H9 (cell line): ENCODE measurements around the gene RBM44. TPM values are rescaled to one million over a fixed set of nuclear protein-coding genes. Genes with fewer than 3 reads are reported as not detected.

ENCODE experiments used
- DNase-seq: peaks from one replicate; pipeline ENCODE4 v3.0.0-alpha.2; 2017
- H2AFZ ChIP-seq: one replicate; pipeline ENCODE4 v1.6.1; 2013; ENCODE audit warnings: mild to moderate bottlenecking, low read length, control low read depth, moderate library complexity
- H2AK5ac ChIP-seq: 2 replicates; pipeline ENCODE4 v1.6.1; 2013; ENCODE audit warnings: low read length, control low read depth, mixed read lengths; ENCODE audit not compliant: insufficient read length
- H2BK120ac ChIP-seq: one replicate; pipeline ENCODE4 v1.6.1; 2013; ENCODE audit warnings: low read depth, mild to moderate bottlenecking, low read length, control low read depth, inconsistent platforms; ENCODE audit not compliant: poor library complexity, severe bottlenecking
- H2BK12ac ChIP-seq: 2 replicates; pipeline ENCODE4 v1.6.1; 2013; ENCODE audit warnings: low read length, control low read depth, mixed read lengths, low read depth; ENCODE audit not compliant: insufficient read length
- H2BK15ac ChIP-seq: 2 replicates; pipeline ENCODE4 v1.6.1; 2013; ENCODE audit warnings: low read depth, low read length, control low read depth
- H2BK20ac ChIP-seq: one replicate; pipeline ENCODE4 v1.6.1; 2013; ENCODE audit warnings: low read depth, mild to moderate bottlenecking, low read length, control low read depth, inconsistent platforms; ENCODE audit not compliant: poor library complexity, severe bottlenecking
- H2BK5ac ChIP-seq: 2 replicates; pipeline ENCODE4 v1.6.1; 2013; ENCODE audit warnings: low read length, control low read depth, mixed read lengths; ENCODE audit not compliant: insufficient read length
- H3K14ac ChIP-seq: 2 replicates; pipeline ENCODE4 v1.6.1; 2013; ENCODE audit warnings: low read length, control low read depth; ENCODE audit not compliant: insufficient read depth
- H3K18ac ChIP-seq: 2 replicates; pipeline ENCODE4 v1.6.1; 2013; ENCODE audit warnings: low read depth, mild to moderate bottlenecking, mixed read lengths, low read length, control low read depth; ENCODE audit not compliant: insufficient read length
- H3K23ac ChIP-seq: 2 replicates; pipeline ENCODE4 v1.6.1; 2013; ENCODE audit warnings: low read length, control low read depth, mixed read lengths, low read depth; ENCODE audit not compliant: insufficient read length
- H3K23me2 ChIP-seq: 2 replicates; pipeline ENCODE4 v1.6.1; 2013; ENCODE audit warnings: low read depth, mild to moderate bottlenecking, mixed read lengths, low read length, control low read depth; ENCODE audit not compliant: insufficient read length, poor library complexity, severe bottlenecking
- H3K27ac ChIP-seq: 2 replicates; pipeline ENCODE4 v1.5.1; 2013; ENCODE audit warnings: low read length, control low read depth, mixed read lengths, low read depth; ENCODE audit not compliant: insufficient read length
- H3K27me3 ChIP-seq: 2 replicates; pipeline ENCODE4 v1.6.1; 2013; ENCODE audit warnings: low read length, control low read depth, inconsistent platforms; ENCODE audit not compliant: insufficient read depth
- H3K4ac ChIP-seq: 2 replicates; pipeline ENCODE4 v1.6.1; 2013; ENCODE audit warnings: low read depth, mild to moderate bottlenecking, control low read depth, inconsistent platforms, low read length, moderate library complexity
- H3K4me1 ChIP-seq: 2 replicates; pipeline ENCODE4 v1.6.1; 2013; ENCODE audit warnings: low read length, control low read depth, inconsistent platforms; ENCODE audit not compliant: insufficient read depth
- H3K4me2 ChIP-seq: 2 replicates; pipeline ENCODE4 v1.6.1; 2013; ENCODE audit warnings: low read length, control low read depth, mixed read lengths; ENCODE audit not compliant: insufficient read length, insufficient read depth
- H3K56ac ChIP-seq: 2 replicates; pipeline ENCODE4 v1.6.1; 2013; ENCODE audit warnings: low read depth, mild to moderate bottlenecking, mixed read lengths, low read length, control low read depth; ENCODE audit not compliant: insufficient read length
- H3K79me1 ChIP-seq: 2 replicates; pipeline ENCODE4 v1.6.1; 2013; ENCODE audit warnings: low read depth, mild to moderate bottlenecking, moderate library complexity, low read length, control low read depth, inconsistent platforms; ENCODE audit not compliant: insufficient read depth, poor library complexity, severe bottlenecking
- H3K79me2 ChIP-seq: 2 replicates; pipeline ENCODE4 v1.6.1; 2013; ENCODE audit warnings: low read length, control low read depth, inconsistent platforms; ENCODE audit not compliant: insufficient read depth
- H3K9ac ChIP-seq: 2 replicates; pipeline ENCODE4 v1.6.1; 2013; ENCODE audit warnings: low read length, control low read depth, mixed read lengths; ENCODE audit not compliant: insufficient read length; ENCODE audit errors: extremely low read depth
- H3K9me3 ChIP-seq: one replicate; pipeline ENCODE4 v1.6.1; 2013; ENCODE audit warnings: low read depth, low read length, inconsistent platforms; ENCODE audit not compliant: control insufficient read depth
- H3T11ph ChIP-seq: one replicate; pipeline ENCODE4 v1.6.1; 2013; ENCODE audit warnings: mild to moderate bottlenecking, low read length, control low read depth, inconsistent platforms
- H4K20me1 ChIP-seq: one replicate; pipeline ENCODE4 v1.6.1; 2013; ENCODE audit not compliant: control insufficient read depth, insufficient read length, insufficient read depth
- H4K5ac ChIP-seq: 2 replicates; pipeline ENCODE4 v1.6.1; 2013; ENCODE audit warnings: low read depth, mild to moderate bottlenecking, mixed read lengths, low read length, control low read depth; ENCODE audit not compliant: insufficient read length
- H4K8ac ChIP-seq: replicated peaks from 2 replicates; pipeline ENCODE4 v1.6.1; 2013; ENCODE audit warnings: low read length, control low read depth, mixed read lengths, low read depth; ENCODE audit not compliant: insufficient read length
- H4K91ac ChIP-seq: 2 replicates; pipeline ENCODE4 v1.6.1; 2013; ENCODE audit warnings: low read depth, mild to moderate bottlenecking, moderate library complexity, mixed read lengths, low read length, control low read depth; ENCODE audit not compliant: insufficient read length
- H3K27ac Mint-ChIP-seq, 3 experiments: 2 replicates in 2 of 3; 3 replicates in 1 of 3; pipeline ENCODE4 v1.8.0; 2020 to 2021; ENCODE audit warnings: mixed read lengths in 3 of 3, mild to moderate bottlenecking in 1 of 3, moderate library complexity in 1 of 3
- H3K27me3 Mint-ChIP-seq: 2 replicates; pipeline ENCODE4 v1.8.0; 2021; ENCODE audit warnings: low read depth, mild to moderate bottlenecking, moderate library complexity, mixed read lengths
- H3K36me3 Mint-ChIP-seq, 3 experiments: 2 replicates in 2 of 3; 3 replicates in 1 of 3; pipeline ENCODE4 v1.8.0; 2020 to 2021; ENCODE audit warnings: low read depth in 3 of 3, mixed read lengths in 3 of 3; ENCODE audit not compliant: insufficient read depth in 1 of 3
- H3K4me1 Mint-ChIP-seq, 2 experiments: 2 replicates each; pipeline ENCODE4 v1.8.0; 2020; ENCODE audit warnings: mixed read lengths in 2 of 2
- H3K4me3 Mint-ChIP-seq, 2 experiments: 2 replicates in 1 of 2; 3 replicates in 1 of 2; pipeline ENCODE4 v1.8.0; 2020 to 2021; ENCODE audit warnings: mild to moderate bottlenecking in 2 of 2, mixed read lengths in 2 of 2, moderate library complexity in 1 of 2
- H3K9me3 Mint-ChIP-seq, 2 experiments: 2 replicates in 1 of 2; 3 replicates in 1 of 2; pipeline ENCODE4 v1.8.0; 2020; ENCODE audit warnings: mild to moderate bottlenecking in 2 of 2, mixed read lengths in 2 of 2, moderate library complexity in 1 of 2
- CTCF ChIP-seq: fragments of 200-600 bp; sonication (generic); conservative IDR thresholded peaks from 3 replicates; pipeline ENCODE4 v1.8.0; 2021; ENCODE audit warnings: antibody characterized with exemption, mild to moderate bottlenecking
- WGBS: extraction: QIAGEN DNeasy Blood & Tissue Kit; methylation state at CpG from one replicate; pipeline ENCODE4 v1.1.7; 2013; ENCODE audit warnings: missing lambda C conversion rate, low lambda C conversion rate, mixed read lengths; ENCODE audit not compliant: insufficient read length; ENCODE audit errors: extremely low coverage; 5-methylcytosine and 5-hydroxymethylcytosine counted together
- total RNA-seq: library from RNA; stranded (reverse); gene quantifications from 2 replicates; pipeline ENCODE4 v1.2.1, GENCODE V29; 2021

RBM44 gene
- total RNA-seq, 1 experiment from 2014 or later = 0.15 TPM

DNA sequence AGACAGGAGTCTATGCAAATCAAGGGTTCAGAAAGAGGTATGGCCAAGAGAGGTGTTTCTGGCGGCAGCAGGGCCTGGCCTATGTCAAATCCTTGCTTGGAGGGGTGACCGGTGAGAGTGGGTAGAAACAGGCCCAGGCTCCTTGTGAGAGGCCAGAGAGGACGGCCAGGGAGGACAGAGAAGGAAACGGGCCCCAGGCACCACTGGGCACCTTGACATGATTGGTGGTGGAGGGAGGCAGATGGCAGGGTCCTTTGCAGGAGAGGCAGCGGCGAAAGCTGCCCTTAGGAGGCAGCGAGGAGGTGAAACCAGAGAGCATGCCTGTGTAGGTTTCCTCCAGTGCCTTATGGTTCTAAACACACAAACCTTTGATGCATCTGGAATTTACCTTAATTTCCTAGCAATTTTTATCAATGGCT lies 67.1 kb downstream of the RBM44 start:
- no peak overlapping the region for H3K14ac ChIP-seq
- no peaks in the 10 kb centered on the region for H3K23me2 ChIP-seq
- H3K27ac ChIP-seq = no peak overlapping the region
- no CpG with 5 or more reads among the region's 7 CpGs for WGBS
- H3K4me1 ChIP-seq = no peaks in the 10 kb centered on the region; the same call in 1 of the 2 replicates
- no peak overlapping the region for H4K91ac ChIP-seq
- no peak overlapping the region for H3K56ac ChIP-seq
- H2BK15ac ChIP-seq = no peak overlapping the region
- no peaks in the 10 kb centered on the region for H3K36me3 Mint-ChIP-seq
- peaks cover 24% of the 10 kb centered on the region for H3K27me3 Mint-ChIP-seq
- no peak overlapping the region for H2BK120ac ChIP-seq
- no peak overlapping the region for H3K18ac ChIP-seq
- peak overlapping the region in 1 of 3 experiments; percentile 45; a peak in 3 of 7 replicates for H3K27ac Mint-ChIP-seq
- no peak overlapping the region for H2AK5ac ChIP-seq
- no peak overlapping the region for H3K9ac ChIP-seq
- no peak overlapping the region for H2BK5ac ChIP-seq
- H3K79me1 ChIP-seq = no peaks in the 10 kb centered on the region
- no peaks in the 10 kb centered on the region for H4K20me1 ChIP-seq
- no peaks in the 10 kb centered on the region for H3K9me3 ChIP-seq
- H3K4me1 Mint-ChIP-seq = peaks cover 9 to 13% of the 10 kb centered on the region in 2 experiments
- no peaks in the 10 kb centered on the region for H3K79me2 ChIP-seq
- peak; percentile 39; the same call in 2 of the 3 replicates for TF ChIP-seq CTCF
- DNase-seq = no peak
- no peak overlapping the region for H2BK12ac ChIP-seq
- no peaks in the 10 kb centered on the region for H3K9me3 Mint-ChIP-seq
- H3K4ac ChIP-seq = no peak overlapping the region
- H3K23ac ChIP-seq = no peak overlapping the region
- no peak overlapping the region for H3T11ph ChIP-seq
- no peak overlapping the region for H3K4me2 ChIP-seq
- no peak overlapping the region for H2AFZ ChIP-seq
- no peak overlapping the region for H4K8ac ChIP-seq
- no peaks in the 10 kb centered on the region for H3K27me3 ChIP-seq
- no peak overlapping the region for H2BK20ac ChIP-seq
- no peak overlapping the region for H3K4me3 Mint-ChIP-seq
- H4K5ac ChIP-seq = no peak overlapping the region
